H54 (cell line): ENCODE measurements around the gene COL4A4.

Source experiments
- DNase-seq: peaks from one replicate; pipeline ENCODE4 v3.0.0; 2011; ENCODE audit warnings: low spot score, mixed read lengths; ENCODE audit not compliant: insufficient read length
- FAIRE-seq: peaks from 3 replicates; lab custom pipeline; 2011; peaks lifted over from hg19 to GRCh38; lab: Jason Lieb, UNC
- POLR2A ChIP-seq: IDR thresholded peaks from 2 replicates; pipeline ENCODE4 v1.6.1; 2011; ENCODE audit warnings: low read depth, mild to moderate bottlenecking, low read length

Gene COL4A4

GRCh38 chr2:226981791-226982326 is 182.1 kb downstream of the COL4A4 start:
- TF ChIP-seq POLR2A: no peak
- no peak for FAIRE-seq
- DNase-seq: no peak

- DNase-seq (no peak), FAIRE-seq (no peak)
- TF ChIP-seq POLR2A: no peak
These were observed 185.0 kb downstream of the COL4A4 start for GRCh38 chr2:226979004-226979403.

- FAIRE-seq: no peak
- no peak for TF ChIP-seq POLR2A
- no peak for DNase-seq
These were observed 185.7 kb downstream of the COL4A4 start for GRCh38 chr2:226978300-226978699.

- FAIRE-seq (no peak), DNase-seq (no peak)
- no peak for TF ChIP-seq POLR2A
These were observed 186.2 kb downstream of the COL4A4 start for GRCh38 chr2:226977775-226978190.

- no peak for TF ChIP-seq POLR2A
- FAIRE-seq (no peak), DNase-seq (no peak)
These were observed 190.2 kb downstream of the COL4A4 start for GRCh38 chr2:226973816-226974215.

GRCh38 chr2:226971770-226972169 is 192.2 kb downstream of the COL4A4 start:
- FAIRE-seq: no peak
- no peak for DNase-seq
- TF ChIP-seq POLR2A: no peak

GRCh38 chr2:226971084-226971483 is 192.9 kb downstream of the COL4A4 start:
- DNase-seq: no peak
- TF ChIP-seq POLR2A: no peak
- no peak for FAIRE-seq

GRCh38 chr2:226970362-226970761 is 193.6 kb downstream of the COL4A4 start:
- no peak for FAIRE-seq
- no peak for TF ChIP-seq POLR2A
- DNase-seq: no peak

- FAIRE-seq (no peak), DNase-seq (no peak)
- TF ChIP-seq POLR2A: no peak
These were observed 194.5 kb downstream of the COL4A4 start for GRCh38 chr2:226969417-226970080.

- DNase-seq: no peak
- no peak for FAIRE-seq
- no peak for TF ChIP-seq POLR2A
These were observed 198.6 kb downstream of the COL4A4 start for GRCh38 chr2:226965376-226965775.

GRCh38 chr2:226963528-226963927 is 200.5 kb downstream of the COL4A4 start:
- DNase-seq: no peak
- peak; percentile 89 for FAIRE-seq
- no peak for TF ChIP-seq POLR2A

- no peak for DNase-seq
- no peak for TF ChIP-seq POLR2A
- FAIRE-seq: no peak
These were observed 201.7 kb downstream of the COL4A4 start for GRCh38 chr2:226962176-226962773.

- TF ChIP-seq POLR2A: no peak
- DNase-seq (no peak), FAIRE-seq (no peak)
These were observed 204.6 kb downstream of the COL4A4 start for GRCh38 chr2:226959418-226959817.

GRCh38 chr2:226956659-226957058 is 207.3 kb downstream of the COL4A4 start:
- TF ChIP-seq POLR2A: no peak
- no peak for DNase-seq
- no peak for FAIRE-seq

- DNase-seq (no peak), FAIRE-seq (no peak)
- TF ChIP-seq POLR2A: no peak
These were observed 210.2 kb downstream of the COL4A4 start for GRCh38 chr2:226953826-226954225.
